ENCODE results near the gene IRGC. TPM values are rescaled to one million over a fixed set of nuclear protein-coding genes. Genes with fewer than 3 reads are reported as not detected.

The IRGC gene
- total and polyA plus RNA-seq, 2 of the 4 experiments (the other 2 are of a cell fraction) = not detected

DNA sequence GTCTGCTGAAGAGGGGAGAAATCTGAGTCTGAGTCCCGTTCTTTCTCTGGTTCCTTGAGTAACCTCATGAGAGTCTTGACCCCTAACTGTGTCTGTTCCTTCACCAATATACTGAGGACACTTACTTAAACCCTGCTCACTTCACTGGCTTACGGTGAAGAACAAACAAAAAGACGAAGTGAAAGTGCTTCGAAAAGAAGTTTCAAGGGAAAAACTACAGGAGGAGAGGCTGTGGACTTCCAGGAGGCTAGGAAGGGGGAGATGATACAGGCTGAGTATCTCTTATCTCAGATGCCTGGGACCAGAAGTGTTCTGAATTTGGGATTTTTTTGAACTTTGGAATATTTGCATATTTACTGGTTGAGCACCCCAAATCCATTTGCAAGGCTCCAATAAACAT is 32.8 kb downstream of the IRGC start:
- Histone ChIP-seq H2BK20ac (ENCODE audit: low read depth, low read length) (no peak overlapping the region), H3K9me3 (ENCODE audit: control insufficient read depth, insufficient read depth, low read length) (no peaks in the 10 kb centered on the region), H4K5ac (ENCODE audit: low read depth, low read length) (no peak overlapping the region), H3K14ac (replicated peaks; ENCODE audit: low read depth, low read length) (no peak overlapping the region), H3K23ac (ENCODE audit: low read depth, low read length) (no peak overlapping the region), H3K79me1 (ENCODE audit: low read depth in 1 of 2, low read length in 2 of 2) (peaks cover 7 to 62% of the 10 kb centered on the region in 2 experiments), H3K27me3 (ENCODE audit: control insufficient read depth, insufficient read depth, low read length) (no peaks in the 10 kb centered on the region), H4K91ac (ENCODE audit: insufficient read depth, low read depth, low read length) (no peak overlapping the region), H3K9me1 (ENCODE audit: insufficient read depth, low read length) (peaks cover 8% of the 10 kb centered on the region; the same call in 1 of the 2 replicates), H3K4me3 (ENCODE audit: insufficient read depth, low read depth, low read length) (no peak overlapping the region), H4K8ac (ENCODE audit: low read depth in 2 of 2, low read length in 2 of 2) (no peak overlapping the region), H3K4me1 (ENCODE audit: control insufficient read depth, insufficient read depth, low read length) (peaks cover 9% of the 10 kb centered on the region), H4K20me1 (ENCODE audit: insufficient read depth, low read length) (peaks cover 22% of the 10 kb centered on the region; the same call in 1 of the 2 replicates), H2AK5ac (ENCODE audit: low read depth, low read length) (no peak overlapping the region), H3K4me2 (ENCODE audit: low read depth, low read length) (no peak overlapping the region), H2AFZ (replicated peaks; ENCODE audit: low read length, poor library complexity) (no peak overlapping the region), H3K4ac (ENCODE audit: low read depth, low read length) (no peak overlapping the region), H3K9ac (ENCODE audit: low read depth, low read length) (no peak overlapping the region), H3K27ac (ENCODE audit: insufficient read depth, low read length) (no peak overlapping the region), H2BK5ac (ENCODE audit: low read depth, low read length, poor library complexity, severe bottlenecking) (no peak overlapping the region), H3K18ac (ENCODE audit: low read depth, low read length) (no peak overlapping the region), H3K56ac (ENCODE audit: extremely low read depth, insufficient read depth, low read length) (no peak overlapping the region), H2BK120ac (ENCODE audit: low read depth, low read length) (no peak overlapping the region), H3K36me3 (ENCODE audit: control insufficient read depth, insufficient read depth, low read length) (peaks cover 42% of the 10 kb centered on the region), H2AK9ac (replicated peaks; ENCODE audit: low read depth, low read length, poor library complexity) (peak overlapping the region; percentile 39), H2BK15ac (ENCODE audit: low read depth, low read length) (no peak overlapping the region)
- WGBS, 2 experiments (ENCODE audit: extremely low coverage in 2 of 2, insufficient read length in 1 of 2) = no CpG with 5 or more reads among the region's 4 CpGs
- CTCF ChIA-PET = no interaction called here
- DNase-seq = no peak
- TF ChIP-seq RFX5 (IDR thresholded peaks at IDR 0.05; ENCODE audit: low read depth, low read length) (no peak), CEBPB (IDR thresholded peaks at IDR 0.05; ENCODE audit: low read depth, low read length) (no peak), POLR2A (IDR thresholded peaks at IDR 0.05; ENCODE audit: low read depth, low read length) (no peak), RAD21 (IDR thresholded peaks at IDR 0.05; ENCODE audit: low read length) (no peak), FOS (IDR thresholded peaks at IDR 0.05; ENCODE audit: low read depth, low read length) (no peak), MAFK (IDR thresholded peaks at IDR 0.05; ENCODE audit: low read depth, low read length) (no peak)
- TF ChIP-seq, protein P1, sequence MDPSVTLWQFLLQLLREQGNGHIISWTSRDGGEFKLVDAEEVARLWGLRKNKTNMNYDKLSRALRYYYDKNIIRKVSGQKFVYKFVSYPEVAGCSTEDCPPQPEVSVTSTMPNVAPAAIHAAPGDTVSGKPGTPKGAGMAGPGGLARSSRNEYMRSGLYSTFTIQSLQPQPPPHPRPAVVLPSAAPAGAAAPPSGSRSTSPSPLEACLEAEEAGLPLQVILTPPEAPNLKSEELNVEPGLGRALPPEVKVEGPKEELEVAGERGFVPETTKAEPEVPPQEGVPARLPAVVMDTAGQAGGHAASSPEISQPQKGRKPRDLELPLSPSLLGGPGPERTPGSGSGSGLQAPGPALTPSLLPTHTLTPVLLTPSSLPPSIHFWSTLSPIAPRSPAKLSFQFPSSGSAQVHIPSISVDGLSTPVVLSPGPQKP (IDR thresholded peaks at IDR 0.05; ENCODE audit: borderline replicate concordance, low read depth, low read length) = no peak
- TF ChIP-seq, protein P2, sequence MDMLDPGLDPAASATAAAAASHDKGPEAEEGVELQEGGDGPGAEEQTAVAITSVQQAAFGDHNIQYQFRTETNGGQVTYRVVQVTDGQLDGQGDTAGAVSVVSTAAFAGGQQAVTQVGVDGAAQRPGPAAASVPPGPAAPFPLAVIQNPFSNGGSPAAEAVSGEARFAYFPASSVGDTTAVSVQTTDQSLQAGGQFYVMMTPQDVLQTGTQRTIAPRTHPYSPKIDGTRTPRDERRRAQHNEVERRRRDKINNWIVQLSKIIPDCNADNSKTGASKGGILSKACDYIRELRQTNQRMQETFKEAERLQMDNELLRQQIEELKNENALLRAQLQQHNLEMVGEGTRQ (IDR thresholded peaks at IDR 0.05; ENCODE audit: low read depth, low read length) = no peak
- POLR2A ChIA-PET (ENCODE audit: unreplicated experiment) = no interaction called here
- BruUV-seq (replicated peaks) = no TSS peak
- in situ Hi-C loops (cut with MboI; ENCODE audit: low sequenced_read_pairs) = loop anchor here (5.0 kb wide), 1 partner anchor 34 kb away; the partner anchor contains the start of gene KCNN4
- intact Hi-C loops (cut with micrococcal nuclease) = no loop called here
- ATAC-seq (ENCODE audit: low read depth) = no peak
- dilution Hi-C loops (cut with HindIII; ENCODE audit: low sequenced_read_pairs, unreplicated experiment) = no loop called here

Data from IMR-90 (cell line).